ENCODE data around the gene TNFRSF1B.
A peak's percentile ranks its signal among the peaks of the same experiment; 100 is the strongest.

TNFRSF1B gene

GRCh38 chr1:12166834-12167492, at the start of gene TNFRSF1B:
Gene TNFRSF1B, plus strand, starts transcription at chr1:12166991. Its CDS starts 101 bp downstream, at chr1:12167092.
- peak; percentile 31 for DNase-seq (ENCODE audit: low read depth)

GRCh38 chr1:12121212-12122003, 45.4 kb upstream of the TNFRSF1B start:
- DNase-seq (ENCODE audit: low read depth): peak; percentile 94

GRCh38 chr1:12123172-12123571, 43.6 kb upstream of the TNFRSF1B start:
- DNase-seq (ENCODE audit: low read depth): no peak

- peak; percentile 47 for DNase-seq (ENCODE audit: low read depth)
Observed at GRCh38 chr1:12124693-12125421, 41.9 kb upstream of the TNFRSF1B start.

- DNase-seq (ENCODE audit: low read depth): no peak
Observed at GRCh38 chr1:12125422-12126355, 41.1 kb upstream of the TNFRSF1B start.

GRCh38 chr1:12126781-12127180, 40.0 kb upstream of the TNFRSF1B start:
- no peak for DNase-seq (ENCODE audit: low read depth)

- no peak for DNase-seq (ENCODE audit: low read depth)
Observed at GRCh38 chr1:12127206-12127810, 39.5 kb upstream of the TNFRSF1B start.

GRCh38 chr1:12128120-12128519, 38.7 kb upstream of the TNFRSF1B start:
- no peak for DNase-seq (ENCODE audit: low read depth)

- no peak for DNase-seq (ENCODE audit: low read depth)
Observed at GRCh38 chr1:12129624-12130023, 37.2 kb upstream of the TNFRSF1B start.

- no peak for DNase-seq (ENCODE audit: low read depth)
Observed at GRCh38 chr1:12130466-12131130, 36.2 kb upstream of the TNFRSF1B start.

GRCh38 chr1:12132078-12132477, 34.7 kb upstream of the TNFRSF1B start:
- peak; percentile 41 for DNase-seq (ENCODE audit: low read depth)

- no peak for DNase-seq (ENCODE audit: low read depth)
Observed at GRCh38 chr1:12134716-12135115, 32.1 kb upstream of the TNFRSF1B start.

- DNase-seq (ENCODE audit: low read depth): no peak
Observed at GRCh38 chr1:12135612-12136011, 31.2 kb upstream of the TNFRSF1B start.

- no peak for DNase-seq (ENCODE audit: low read depth)
Observed at GRCh38 chr1:12136916-12137610, 29.7 kb upstream of the TNFRSF1B start.

- DNase-seq (ENCODE audit: low read depth): no peak
Observed at GRCh38 chr1:12138196-12139168, 28.3 kb upstream of the TNFRSF1B start.

GRCh38 chr1:12140016-12140415, 26.8 kb upstream of the TNFRSF1B start:
- no peak for DNase-seq (ENCODE audit: low read depth)

GRCh38 chr1:12140515-12141162, 26.2 kb upstream of the TNFRSF1B start:
- DNase-seq (ENCODE audit: low read depth): no peak

- no peak for DNase-seq (ENCODE audit: low read depth)
Observed at GRCh38 chr1:12141163-12141850, 25.5 kb upstream of the TNFRSF1B start.

Measured in iris pigment epithelial cell (primary cell).